ENCODE data around the gene ZNF532. TPM values are rescaled to one million over a fixed set of nuclear protein-coding genes. Genes with fewer than 3 reads are reported as not detected.
A peak's percentile ranks its signal among the peaks of the same experiment; 100 is the strongest.

ZNF532 gene
- total RNA-seq, 1 experiment from 2014 or later, result 258 TPM

DNA sequence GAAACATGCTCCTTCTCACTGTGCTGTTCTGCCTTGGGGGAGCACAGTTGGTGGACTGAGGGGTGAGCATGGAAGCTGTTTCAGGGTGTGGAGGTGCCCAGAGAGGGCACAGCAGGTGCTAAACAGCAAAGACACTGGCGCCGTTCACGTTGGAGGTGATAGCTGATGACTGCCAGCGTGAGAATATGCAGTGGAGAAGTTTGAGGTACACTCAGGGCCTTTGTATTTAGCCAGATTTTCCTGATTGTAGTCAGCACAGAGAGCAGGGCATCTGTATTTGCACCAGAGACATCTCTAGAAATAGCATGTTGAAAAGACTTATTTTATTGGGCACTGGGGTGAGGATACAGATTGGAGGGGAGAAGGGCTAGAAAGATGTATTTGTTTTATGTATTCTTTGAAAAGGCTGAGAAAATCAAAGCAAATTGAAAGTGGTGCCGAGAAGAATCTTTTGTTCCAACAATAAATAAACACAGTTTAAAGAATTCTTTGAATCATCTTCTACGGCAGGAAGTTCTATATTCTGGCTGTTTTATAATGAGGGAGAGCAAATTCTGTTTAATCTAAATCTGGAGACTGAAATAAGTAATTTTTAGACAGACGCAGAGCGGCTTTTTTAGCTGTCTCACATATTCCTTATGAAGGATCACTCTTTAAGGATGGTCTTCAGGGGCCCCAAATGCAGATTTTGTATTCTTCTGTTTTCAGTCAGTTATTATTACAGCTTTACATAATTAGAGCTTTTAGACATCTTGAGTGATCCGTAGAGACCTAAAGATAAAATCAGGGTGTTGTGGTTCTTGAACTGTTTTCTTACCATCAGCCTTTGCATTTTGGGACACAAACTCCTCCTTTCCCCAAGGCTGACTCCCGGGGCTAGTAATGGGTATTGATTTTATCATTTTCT, 7.1 kb downstream of the ZNF532 start:
- H3K4me1 Mint-ChIP-seq, result peaks cover 49 to 61% of the 10 kb centered on the region in 2 experiments

More for the DNA sequence above, 7.1 kb downstream of the ZNF532 start:
- no peak overlapping the region for H4K91ac ChIP-seq (ENCODE audit: insufficient read length, low read depth, low read length)
- no peak overlapping the region for H4K8ac ChIP-seq (replicated peaks; ENCODE audit: insufficient read length, low read depth, low read length)
- no peak overlapping the region for H3K56ac ChIP-seq (ENCODE audit: insufficient read length, low read depth, low read length)
- H3T11ph ChIP-seq (ENCODE audit: low read length), result no peak overlapping the region
- no peak overlapping the region for H2BK120ac ChIP-seq (ENCODE audit: low read depth, low read length, poor library complexity, severe bottlenecking)
- peak overlapping the region; percentile 49 to 81 (median 79); a peak in 6 of 7 replicates for H3K27ac Mint-ChIP-seq
- no peaks in the 10 kb centered on the region for H3K27me3 ChIP-seq (ENCODE audit: insufficient read depth, low read length)
- H3K4ac ChIP-seq (ENCODE audit: low read depth, low read length), result no peak overlapping the region
- H3K36me3 Mint-ChIP-seq (ENCODE audit: insufficient read depth in 1 of 3, low read depth in 3 of 3), result peaks cover 74 to 95% (median 87%) of the 10 kb centered on the region in 3 experiments
- H3K14ac ChIP-seq (ENCODE audit: insufficient read depth, low read length), result no peak overlapping the region
- no peak overlapping the region for H4K5ac ChIP-seq (ENCODE audit: insufficient read length, low read depth, low read length)
- no peak overlapping the region for H3K4me2 ChIP-seq (ENCODE audit: insufficient read depth, insufficient read length, low read length)
- WGBS (ENCODE audit: extremely low coverage, insufficient read length, low lambda C conversion rate), result no CpG with 5 or more reads among the region's 10 CpGs
- H3K18ac ChIP-seq (ENCODE audit: insufficient read length, low read depth, low read length), result no peak overlapping the region
- H3K27ac ChIP-seq (ENCODE audit: insufficient read length, low read depth, low read length), result no peak overlapping the region
- no peak overlapping the region for H2BK20ac ChIP-seq (ENCODE audit: low read depth, low read length, poor library complexity, severe bottlenecking)
- peaks cover 66% of the 10 kb centered on the region for H3K79me2 ChIP-seq (ENCODE audit: insufficient read depth, low read length)
- no peak overlapping the region for H2AK5ac ChIP-seq (ENCODE audit: insufficient read length, low read length)
- peaks cover 9% of the 10 kb centered on the region; the same call in 1 of the 2 replicates for H3K4me1 ChIP-seq (ENCODE audit: insufficient read depth, low read length)
- H2BK5ac ChIP-seq (ENCODE audit: insufficient read length, low read length), result no peak overlapping the region
- H3K4me3 Mint-ChIP-seq, result no peak overlapping the region
- TF ChIP-seq, protein P1, sequence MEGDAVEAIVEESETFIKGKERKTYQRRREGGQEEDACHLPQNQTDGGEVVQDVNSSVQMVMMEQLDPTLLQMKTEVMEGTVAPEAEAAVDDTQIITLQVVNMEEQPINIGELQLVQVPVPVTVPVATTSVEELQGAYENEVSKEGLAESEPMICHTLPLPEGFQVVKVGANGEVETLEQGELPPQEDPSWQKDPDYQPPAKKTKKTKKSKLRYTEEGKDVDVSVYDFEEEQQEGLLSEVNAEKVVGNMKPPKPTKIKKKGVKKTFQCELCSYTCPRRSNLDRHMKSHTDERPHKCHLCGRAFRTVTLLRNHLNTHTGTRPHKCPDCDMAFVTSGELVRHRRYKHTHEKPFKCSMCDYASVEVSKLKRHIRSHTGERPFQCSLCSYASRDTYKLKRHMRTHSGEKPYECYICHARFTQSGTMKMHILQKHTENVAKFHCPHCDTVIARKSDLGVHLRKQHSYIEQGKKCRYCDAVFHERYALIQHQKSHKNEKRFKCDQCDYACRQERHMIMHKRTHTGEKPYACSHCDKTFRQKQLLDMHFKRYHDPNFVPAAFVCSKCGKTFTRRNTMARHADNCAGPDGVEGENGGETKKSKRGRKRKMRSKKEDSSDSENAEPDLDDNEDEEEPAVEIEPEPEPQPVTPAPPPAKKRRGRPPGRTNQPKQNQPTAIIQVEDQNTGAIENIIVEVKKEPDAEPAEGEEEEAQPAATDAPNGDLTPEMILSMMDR (conservative IDR thresholded peaks at IDR 0.05), result no peak
- no peak overlapping the region for H2BK15ac ChIP-seq (ENCODE audit: low read depth, low read length)
- DNase-seq, result no peak
- no peaks in the 10 kb centered on the region for H3K27me3 Mint-ChIP-seq (ENCODE audit: low read depth)
- no peaks in the 10 kb centered on the region for H3K79me1 ChIP-seq (ENCODE audit: insufficient read depth, low read depth, low read length, poor library complexity, severe bottlenecking)
- no peaks in the 10 kb centered on the region for H3K9me3 ChIP-seq (ENCODE audit: control insufficient read depth, low read depth, low read length)
- H3K9ac ChIP-seq (ENCODE audit: extremely low read depth, insufficient read length, low read length), result no peak overlapping the region
- no peak overlapping the region for H2AFZ ChIP-seq (ENCODE audit: low read length)
- peaks cover 2% of the 10 kb centered on the region for H4K20me1 ChIP-seq (ENCODE audit: control insufficient read depth, insufficient read depth, insufficient read length)
- H3K9me3 Mint-ChIP-seq, result peaks cover 3 to 4% of the 10 kb centered on the region in 2 experiments; a peak in 2 of 5 replicates
- H3K23me2 ChIP-seq (ENCODE audit: insufficient read length, low read depth, low read length, poor library complexity, severe bottlenecking), result no peaks in the 10 kb centered on the region
- H3K23ac ChIP-seq (ENCODE audit: insufficient read length, low read depth, low read length), result no peak overlapping the region
- H2BK12ac ChIP-seq (ENCODE audit: insufficient read length, low read depth, low read length), result no peak overlapping the region

Data from H9 (cell line).